HG03045 (cell line): ENCODE data around the gene SLC10A7.
A peak's percentile ranks its signal among the peaks of the same experiment; 100 is the strongest.

Source experiments
- ATAC-seq: cut with Tn5 transposase; IDR thresholded peaks from one replicate; pipeline ENCODE4 v1.9.1; 2021; ENCODE audit warnings: mild to moderate bottlenecking, moderate library complexity; ENCODE audit not compliant: unreplicated experiment

SLC10A7 gene, protein sequence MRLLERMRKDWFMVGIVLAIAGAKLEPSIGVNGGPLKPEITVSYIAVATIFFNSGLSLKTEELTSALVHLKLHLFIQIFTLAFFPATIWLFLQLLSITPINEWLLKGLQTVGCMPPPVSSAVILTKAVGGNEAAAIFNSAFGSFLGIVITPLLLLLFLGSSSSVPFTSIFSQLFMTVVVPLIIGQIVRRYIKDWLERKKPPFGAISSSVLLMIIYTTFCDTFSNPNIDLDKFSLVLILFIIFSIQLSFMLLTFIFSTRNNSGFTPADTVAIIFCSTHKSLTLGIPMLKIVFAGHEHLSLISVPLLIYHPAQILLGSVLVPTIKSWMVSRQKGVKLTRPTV

DNA sequence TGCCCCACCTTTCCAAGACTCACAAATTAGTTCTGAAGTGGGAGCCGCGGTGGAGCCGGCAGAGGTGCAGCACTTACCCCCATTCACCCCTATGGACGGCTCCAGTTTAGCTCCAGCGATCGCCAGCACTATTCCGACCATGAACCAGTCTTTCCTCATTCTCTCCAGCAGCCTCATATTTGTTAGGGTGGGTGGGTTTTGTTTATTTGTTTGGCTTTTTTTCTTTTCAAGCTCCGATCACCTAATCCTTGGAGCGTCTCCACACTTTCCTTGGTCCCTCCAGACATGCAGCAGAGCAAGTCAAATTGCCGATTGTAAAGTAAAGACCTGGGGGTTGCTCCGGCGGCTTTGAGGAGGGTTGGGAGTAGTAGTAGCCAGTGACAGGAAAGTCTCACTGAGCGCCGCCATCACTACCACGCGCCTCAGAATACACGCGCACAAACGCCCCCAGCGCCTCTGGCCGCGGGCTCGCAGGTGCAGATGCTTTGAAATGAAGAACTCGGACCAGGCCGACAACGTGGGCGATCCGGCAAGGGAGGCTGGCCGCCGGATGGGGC, at the start of gene SLC10A7:
Gene SLC10A7, minus strand, starts transcription at position 400 of the 557 bp plus-strand sequence. Its CDS starts 223 bp downstream, at position 177.
- ATAC-seq, result peak; percentile 88

DNA sequence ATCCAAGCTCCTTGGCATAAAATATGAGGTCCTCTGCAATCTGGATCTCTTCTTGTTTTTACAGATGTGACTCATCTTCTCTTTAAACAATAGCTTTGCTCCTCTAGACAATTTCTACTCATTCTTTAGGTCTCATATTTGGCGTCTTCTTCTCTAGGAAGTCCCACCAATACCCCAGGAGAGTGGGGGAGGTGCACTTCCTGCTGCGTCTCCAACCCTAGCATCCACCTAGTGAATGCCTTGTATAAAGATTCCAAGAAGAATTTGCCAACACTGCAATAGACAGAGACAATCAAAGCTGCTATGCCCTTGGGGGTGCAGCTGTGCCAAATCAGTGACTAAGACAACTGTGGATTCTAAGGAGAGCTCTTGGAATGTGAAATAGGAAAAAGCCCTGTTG, 45.7 kb upstream of the SLC10A7 start:
- ATAC-seq, result no peak

DNA sequence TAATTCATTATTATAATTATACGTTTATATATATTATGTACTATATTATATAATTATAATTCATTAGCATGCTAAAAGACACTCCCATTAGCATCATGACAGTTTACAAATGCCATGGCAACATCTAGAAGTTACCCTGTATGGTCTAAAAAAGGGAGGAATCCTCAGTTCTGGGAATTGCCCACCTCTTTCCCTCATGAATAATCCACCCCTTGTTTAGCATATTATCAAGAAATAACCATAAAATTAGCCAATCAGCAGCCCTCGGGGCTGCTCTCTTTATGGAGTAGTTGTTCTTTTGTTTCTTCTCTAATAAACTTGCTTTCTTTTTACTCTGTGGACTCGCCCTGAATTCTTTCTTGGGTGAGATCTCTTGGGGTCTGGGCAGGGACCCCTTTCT, 42.8 kb upstream of the SLC10A7 start:
- no peak for ATAC-seq

DNA sequence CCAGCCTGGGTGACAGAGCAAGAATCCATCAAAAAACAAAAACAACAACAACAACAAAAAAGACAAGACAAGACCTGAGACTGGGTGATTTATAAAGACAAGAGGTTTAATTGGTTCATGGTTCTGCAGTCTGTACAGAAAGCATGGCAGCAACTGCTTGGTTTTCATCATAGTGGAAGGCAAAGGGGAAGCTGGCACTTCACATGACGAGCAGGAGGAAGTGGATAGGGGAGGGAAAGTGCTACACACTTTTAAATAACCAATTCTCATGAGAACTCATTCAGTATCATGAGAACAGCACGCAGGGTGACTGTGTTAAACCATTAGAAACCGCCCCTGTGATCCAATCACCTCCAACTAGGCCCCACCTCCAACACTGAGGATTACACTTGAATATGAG, 28.4 kb upstream of the SLC10A7 start:
- no peak for ATAC-seq

DNA sequence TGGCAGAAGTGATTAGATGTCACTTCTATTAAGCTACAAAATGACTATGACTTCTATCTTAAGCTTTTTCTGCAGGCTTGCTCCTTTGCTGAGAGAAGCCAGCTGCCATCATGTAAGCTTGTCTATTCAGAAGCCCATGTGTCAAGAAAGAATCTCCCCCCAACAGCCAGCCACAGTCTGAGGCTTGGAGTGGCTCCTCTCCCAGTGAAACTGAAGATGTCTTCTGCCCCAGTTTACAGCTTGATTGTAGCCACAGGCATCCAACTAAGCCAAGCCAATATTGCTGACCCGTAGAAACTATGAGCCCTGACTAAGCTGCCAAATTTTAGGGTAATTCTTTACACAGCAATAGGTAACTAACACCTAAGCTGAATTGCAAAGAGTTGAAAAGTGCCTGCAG, 26.7 kb upstream of the SLC10A7 start:
- ATAC-seq, result no peak

DNA sequence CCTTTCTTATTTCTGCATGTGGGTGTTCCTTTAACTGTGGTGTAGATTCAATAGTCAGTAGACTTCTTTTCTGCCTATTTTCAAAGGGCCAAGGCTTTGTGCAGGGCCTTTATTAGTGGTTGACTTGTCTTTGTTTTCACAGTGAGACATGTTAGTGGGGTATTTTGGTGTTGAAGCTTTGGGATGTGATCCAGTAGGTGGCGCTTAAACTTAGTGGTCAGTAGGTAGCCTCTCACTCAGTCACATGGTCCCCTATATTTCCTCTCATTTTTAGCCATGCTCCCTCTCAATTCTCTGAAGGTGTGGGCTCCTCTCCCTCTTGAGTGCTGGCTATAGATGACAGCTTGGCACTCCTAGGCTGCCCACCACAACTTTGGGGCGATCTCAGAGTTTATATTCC, 23.4 kb upstream of the SLC10A7 start:
- no peak for ATAC-seq

DNA sequence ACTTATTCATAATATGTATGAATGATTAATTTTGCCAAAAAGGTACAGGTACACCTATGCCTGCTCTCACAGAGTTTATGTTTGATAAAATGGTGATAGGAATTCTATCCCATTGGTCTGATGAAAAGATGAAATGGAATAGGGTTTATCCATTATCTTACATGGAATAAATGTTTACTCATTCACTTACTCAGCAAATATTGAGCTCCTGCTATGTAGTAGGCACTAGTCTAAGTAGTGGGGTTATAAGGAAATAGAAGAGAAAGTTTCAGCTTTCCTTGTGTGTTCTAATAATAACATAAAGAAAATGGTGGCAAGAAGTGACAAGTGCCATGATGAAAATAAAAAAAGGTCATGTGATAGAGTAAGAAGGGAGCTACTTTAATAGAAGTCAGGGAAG, 12.4 kb upstream of the SLC10A7 start:
- no peak for ATAC-seq

DNA sequence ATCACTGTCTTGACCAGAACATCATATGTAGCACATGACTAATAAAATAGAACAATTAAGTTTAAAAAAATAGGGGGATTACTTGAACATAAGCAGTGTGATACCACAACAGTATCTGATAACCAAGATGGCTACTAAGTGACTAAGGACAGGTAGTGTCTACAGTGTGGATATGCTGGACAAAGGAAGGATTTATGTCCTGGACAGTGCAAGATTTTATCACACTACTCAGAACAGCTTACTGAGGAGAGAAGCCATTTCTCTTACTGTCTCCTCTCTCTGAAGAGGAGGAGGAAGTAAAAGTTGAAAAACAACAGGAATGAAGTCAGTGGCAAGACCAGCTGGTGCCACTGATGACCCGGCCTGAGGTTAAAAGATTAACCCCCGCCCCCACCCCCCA, 4.0 kb upstream of the SLC10A7 start:
- no peak for ATAC-seq

DNA sequence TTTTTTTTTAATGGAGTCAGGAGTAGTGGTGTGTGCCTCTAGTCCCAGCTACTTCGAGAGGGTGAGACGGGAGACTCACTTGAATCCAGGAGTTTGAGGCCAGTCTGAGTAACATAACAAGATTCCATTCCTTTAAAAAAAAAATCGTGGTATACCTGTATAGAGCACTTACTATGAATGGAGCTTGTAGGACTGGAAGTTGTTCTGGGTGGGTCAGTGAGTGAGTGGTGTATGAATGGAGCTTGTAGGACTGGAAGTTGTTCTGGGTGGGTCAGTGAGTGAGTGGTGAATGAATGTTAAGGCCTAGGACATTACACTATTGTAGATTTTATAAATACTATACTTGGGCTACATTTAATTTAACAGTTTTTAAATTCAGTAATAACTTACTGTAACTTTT, 2.9 kb upstream of the SLC10A7 start:
- ATAC-seq, result no peak

DNA sequence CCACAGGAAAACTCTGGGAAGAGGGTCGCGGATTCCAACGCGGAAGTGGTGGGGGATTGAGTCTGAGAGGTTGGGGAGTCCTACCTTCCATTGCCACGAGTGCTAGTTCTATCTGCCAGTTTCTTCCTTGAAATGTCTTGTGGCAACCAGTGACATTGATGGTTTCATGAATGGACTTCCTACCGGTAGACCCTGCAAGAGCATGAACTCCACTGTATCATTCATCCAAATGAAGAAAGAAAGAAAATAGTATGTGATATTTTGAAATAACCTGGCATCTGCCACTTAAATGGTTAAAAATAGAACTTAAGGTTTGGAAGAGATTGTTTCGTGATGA, 1.1 kb upstream of the SLC10A7 start:
- peak; percentile 14 for ATAC-seq

DNA sequence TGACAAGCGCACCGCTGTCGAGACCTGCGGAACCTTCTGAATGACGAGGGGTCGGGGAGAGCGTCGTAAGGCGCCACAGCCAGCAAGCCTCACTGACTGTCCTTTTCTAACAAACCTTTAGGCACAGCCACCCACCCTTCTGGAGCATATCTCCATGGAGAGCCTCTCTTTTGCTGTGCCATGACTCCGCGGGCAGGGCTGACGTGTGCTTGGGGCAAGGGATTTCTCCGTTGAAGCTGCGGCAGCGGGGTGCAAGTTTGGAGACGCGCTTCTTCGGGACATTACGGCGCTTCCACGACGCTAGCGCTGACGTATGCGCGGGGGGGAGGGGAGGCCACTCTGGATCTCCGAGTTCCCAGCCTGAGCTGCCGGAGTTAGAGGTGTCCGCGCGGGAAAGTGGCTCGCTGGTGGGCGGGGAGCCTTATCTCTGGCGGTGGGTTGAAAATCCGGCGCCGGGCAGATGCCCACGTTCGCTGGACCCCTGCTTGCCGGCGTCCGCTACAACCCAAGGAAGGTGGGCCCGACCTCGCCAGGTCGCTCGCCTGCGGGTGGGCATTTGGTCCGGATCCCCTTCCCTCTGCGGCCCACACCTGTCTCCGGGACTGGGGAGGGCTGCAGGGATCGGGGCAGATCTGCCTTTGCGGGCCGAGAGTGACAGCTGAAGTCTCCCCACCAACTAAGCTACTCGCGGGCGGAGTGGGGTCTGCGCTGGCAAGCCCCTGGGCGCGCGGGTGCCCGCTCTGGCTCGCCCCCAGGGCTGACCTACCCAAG, 543 bp upstream of the SLC10A7 start:
- ATAC-seq, result peak; percentile 82

DNA sequence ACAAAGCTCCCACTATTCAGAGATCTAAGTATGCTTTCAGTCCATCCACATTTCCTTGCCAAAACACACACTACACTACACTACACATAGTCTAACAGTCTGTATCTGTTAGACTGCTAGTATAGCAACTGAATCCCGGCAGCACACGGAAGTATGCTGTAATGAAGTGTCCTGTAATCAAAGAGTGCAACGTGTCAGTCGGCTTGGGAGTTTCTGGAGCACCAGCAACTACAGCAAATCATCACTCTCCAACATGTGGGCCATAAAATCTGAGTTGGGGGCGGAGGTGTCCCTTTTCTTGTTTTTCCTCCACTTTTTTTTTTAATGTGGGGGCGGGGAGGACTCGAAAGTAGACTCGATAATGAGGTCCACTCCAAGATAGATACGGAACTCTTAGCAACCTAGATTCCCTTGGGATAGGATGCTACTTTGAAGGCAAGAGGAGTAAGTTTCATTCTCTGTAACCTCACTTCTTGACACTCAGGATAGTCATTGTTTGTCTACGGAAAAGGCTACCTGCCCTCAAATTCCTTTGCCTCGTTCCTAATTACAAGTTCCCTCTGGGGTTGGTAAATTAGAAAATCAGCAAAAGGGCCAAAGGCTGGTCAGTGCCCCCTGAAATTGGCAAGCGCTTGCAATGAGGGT, 722 bp downstream of the SLC10A7 start:
- peak; percentile 41 for ATAC-seq

DNA sequence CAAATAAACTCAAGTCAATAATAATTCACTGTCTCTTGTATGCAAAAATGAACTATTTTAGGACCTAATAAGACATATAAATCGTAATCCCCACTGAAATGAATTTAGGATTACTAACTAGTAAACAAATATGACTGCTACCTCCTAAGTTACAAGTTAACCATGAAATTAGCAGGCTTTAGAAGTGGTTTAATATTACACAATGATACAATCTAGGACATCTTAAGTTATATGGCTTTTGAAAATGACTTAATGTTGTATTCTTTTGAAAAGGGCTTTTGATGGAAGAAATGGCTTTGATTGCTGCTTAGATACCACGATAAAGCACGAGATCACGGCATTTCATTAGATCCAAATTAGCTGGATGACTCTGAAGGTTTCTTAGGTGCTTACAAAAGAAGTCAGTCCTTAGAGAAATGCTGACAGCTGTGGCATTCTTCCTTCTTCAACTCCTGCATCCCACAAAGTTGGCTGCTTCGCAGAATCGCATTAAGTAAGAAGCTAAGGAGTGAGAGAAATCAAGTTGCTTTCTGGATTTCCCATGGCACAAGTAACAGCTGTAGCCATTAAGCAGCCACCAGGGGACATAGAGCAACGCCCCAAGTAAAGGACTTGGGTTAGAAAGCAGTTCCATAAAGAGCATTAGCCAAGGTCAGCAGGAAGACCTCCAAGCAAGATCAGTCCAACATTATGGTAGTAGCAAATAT, 6.9 kb downstream of the SLC10A7 start:
- no peak for ATAC-seq

DNA sequence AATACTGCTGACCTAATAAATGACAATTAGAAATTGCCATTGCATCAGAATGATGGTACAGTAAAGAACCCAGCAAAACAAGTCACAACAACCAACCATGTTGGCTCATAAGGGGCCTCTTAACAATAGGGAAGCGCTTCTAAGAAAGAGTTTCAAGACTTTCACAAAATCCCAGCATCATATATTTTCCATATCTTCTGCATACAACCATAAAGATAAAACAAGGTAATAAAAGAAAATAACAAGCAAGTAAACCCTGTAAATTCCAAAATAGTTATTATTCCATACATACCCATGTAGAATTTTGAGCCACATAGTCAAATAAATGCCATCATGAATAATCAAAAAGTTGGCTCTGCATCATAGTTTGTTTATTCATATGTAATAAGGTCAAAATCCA, 8.2 kb downstream of the SLC10A7 start:
- ATAC-seq, result no peak

DNA sequence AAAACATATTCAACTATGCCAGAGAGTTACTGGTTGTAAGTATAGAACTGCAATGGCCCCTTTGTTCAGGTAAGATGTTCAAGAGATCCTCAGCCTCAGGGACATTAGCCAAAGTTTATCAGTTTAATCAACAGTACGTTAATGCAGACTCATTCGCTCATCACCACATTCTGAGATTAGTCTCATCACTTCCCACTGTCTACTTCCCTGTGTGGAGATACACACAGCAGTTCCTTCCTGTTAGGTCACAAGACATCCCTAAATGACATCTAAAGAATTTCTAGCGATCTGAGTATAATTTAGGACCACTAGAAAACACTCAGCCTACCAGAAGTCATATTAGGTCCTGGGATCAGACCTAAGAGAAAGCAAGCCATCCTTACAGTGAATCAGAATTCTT, 10.4 kb downstream of the SLC10A7 start:
- no peak for ATAC-seq

DNA sequence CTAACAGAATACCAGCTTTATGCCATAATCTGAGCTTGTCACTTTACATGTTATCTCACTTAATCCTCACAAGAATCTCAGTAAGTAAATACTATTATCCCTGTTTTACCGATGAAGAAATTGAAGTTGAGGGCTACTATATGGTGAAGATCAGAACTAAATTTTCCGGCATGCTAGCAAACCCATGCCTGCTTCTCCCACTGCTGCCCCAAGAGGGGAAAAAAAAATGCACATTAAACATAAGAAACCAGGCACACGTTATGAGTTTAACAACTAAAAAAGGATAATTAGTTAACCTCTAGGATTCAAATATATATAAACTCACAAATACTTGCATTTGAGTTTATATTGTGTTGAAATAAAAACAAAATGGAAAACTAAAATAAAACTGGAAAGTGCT, 10.8 kb downstream of the SLC10A7 start:
- no peak for ATAC-seq

DNA sequence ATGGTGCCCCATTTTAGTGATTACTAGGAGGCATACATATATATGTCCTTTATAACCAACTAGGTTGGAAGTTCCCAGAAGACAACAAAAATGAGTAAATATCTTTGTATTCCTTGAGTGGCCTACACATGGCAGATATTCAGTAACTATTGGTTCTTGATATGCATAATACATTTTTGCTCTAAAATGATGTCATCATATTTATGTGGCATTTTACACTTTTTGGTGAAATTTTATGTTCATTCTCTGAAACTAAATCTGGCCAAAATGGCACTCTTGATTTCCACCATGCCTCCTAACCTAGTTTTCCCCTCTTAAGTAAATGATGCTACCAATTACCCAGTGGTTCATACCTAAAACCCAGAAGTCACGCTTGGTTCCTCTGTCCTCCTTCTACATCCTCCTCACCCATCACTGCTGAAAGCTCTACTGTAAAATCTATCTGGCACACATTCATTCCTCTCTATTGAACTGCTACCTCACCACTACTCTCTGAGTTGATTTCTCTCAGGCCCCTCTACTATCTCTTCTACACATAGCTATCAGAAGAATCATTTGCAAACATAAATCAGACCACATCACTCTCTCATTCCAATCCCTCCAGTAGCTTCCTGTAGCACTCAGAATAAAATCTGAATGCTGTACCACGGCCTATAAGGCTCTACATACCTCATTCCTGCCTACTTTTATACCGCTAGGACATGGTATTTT, 13.4 kb downstream of the SLC10A7 start:
- no peak for ATAC-seq

DNA sequence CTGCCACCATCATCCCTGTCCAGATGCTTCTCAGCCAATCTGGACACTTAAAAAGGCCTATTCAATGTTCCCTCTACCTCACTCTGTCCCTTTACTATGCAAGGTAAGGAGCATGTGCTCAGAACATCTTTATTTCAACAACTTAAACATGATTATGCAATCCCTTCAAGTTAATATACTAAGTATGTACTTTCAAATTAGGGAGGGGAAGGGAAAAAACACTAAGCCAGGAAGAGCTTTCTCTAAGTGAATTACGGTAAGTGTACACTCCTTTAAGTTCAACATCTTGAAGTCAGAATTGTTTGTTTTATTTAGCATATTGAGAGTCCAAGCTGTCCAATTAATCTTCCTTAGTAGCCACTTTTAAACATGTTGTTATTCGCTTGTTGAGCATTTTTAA, 14.1 kb downstream of the SLC10A7 start:
- ATAC-seq, result no peak

DNA sequence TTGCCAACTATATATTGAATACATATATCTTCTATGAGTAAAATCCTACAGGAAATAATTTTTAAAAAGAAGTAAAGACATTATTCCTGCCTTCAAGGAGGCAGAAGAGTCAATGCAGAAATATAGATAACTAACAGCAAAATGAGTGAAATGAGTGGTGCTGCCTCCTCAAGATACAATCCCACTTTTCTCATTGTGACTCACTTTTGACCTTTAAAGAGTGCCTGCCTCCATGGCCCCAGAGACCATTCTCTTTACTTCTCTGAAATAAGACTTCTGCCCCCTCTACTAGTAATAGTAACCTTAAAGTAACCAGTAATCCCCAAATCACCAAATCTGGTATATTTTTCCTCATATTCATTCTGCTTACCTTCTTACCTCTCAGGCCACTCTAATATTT, 15.5 kb downstream of the SLC10A7 start:
- no peak for ATAC-seq

DNA sequence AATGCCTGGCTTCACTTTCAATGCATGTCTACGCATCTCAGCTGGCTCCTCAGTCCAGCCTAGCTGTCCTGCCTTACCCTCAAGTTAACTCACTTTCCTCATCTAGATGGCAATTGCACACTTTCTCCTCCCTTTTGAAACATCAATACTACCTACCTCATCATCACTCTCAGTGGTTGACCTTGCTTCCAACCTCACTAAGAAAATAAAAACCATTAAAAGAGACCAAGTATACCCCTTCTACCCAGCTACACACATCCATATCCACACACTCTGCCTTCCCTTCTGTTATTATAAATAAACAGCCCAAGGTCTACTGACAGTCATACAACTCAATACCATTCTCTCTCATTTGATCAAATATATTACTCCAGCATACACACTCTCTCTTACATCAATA, 21.5 kb downstream of the SLC10A7 start:
- no peak for ATAC-seq

DNA sequence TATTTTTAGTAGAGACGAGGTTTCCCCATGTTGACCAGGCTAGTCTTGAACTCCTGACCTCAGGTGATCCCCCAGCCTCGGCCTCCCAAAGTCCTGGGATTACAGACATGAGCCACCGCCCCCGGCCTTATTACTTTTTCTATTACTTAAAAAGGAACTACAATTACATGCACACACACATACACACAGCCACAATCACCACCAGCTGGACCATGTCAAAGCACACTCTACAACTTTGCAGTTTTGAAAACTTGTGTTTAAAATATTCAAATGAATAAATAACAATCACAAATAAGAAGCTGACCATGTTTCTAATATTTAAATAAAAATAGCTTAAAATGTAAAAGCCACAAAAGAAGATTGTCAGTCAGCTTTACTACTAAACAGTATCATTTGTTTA, 23.4 kb downstream of the SLC10A7 start:
- ATAC-seq, result no peak
